ENCODE measurements around the gene GCGR.

DNA sequence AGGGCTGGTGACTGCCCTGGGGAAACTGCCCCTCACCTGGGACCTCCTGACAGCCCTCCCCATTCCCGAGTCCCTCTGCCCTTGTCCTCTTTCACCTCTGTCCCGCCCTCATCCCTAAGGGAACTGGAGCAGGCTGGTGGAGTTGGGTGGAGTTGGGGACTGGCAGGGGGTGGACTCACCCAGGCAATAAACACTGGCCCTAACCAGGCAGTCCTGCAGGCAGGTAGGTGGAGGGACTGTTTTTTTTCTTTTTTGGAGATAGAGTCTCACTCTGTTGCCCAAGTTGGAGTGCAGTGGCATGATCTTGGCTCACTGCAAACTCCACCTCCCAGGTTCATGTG, 11.7 kb downstream of the GCGR start:
- TF ChIP-seq, protein P1, sequence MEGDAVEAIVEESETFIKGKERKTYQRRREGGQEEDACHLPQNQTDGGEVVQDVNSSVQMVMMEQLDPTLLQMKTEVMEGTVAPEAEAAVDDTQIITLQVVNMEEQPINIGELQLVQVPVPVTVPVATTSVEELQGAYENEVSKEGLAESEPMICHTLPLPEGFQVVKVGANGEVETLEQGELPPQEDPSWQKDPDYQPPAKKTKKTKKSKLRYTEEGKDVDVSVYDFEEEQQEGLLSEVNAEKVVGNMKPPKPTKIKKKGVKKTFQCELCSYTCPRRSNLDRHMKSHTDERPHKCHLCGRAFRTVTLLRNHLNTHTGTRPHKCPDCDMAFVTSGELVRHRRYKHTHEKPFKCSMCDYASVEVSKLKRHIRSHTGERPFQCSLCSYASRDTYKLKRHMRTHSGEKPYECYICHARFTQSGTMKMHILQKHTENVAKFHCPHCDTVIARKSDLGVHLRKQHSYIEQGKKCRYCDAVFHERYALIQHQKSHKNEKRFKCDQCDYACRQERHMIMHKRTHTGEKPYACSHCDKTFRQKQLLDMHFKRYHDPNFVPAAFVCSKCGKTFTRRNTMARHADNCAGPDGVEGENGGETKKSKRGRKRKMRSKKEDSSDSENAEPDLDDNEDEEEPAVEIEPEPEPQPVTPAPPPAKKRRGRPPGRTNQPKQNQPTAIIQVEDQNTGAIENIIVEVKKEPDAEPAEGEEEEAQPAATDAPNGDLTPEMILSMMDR (tag by site-specific recombination; IDR thresholded peaks at IDR 0.05) = no peak
- TF ChIP-seq TCF7L2 (IDR thresholded peaks at IDR 0.05; ENCODE audit: borderline replicate concordance, low read depth, low read length) (no peak), ZNF596 (tag by site-specific recombination; IDR thresholded peaks at IDR 0.05) (no peak), KLF1 (tag by site-specific recombination; IDR thresholded peaks at IDR 0.05) (peak; percentile 75), ZNF768 (tag by site-specific recombination; IDR thresholded peaks at IDR 0.05) (no peak), TRIM28 (IDR thresholded peaks at IDR 0.05; ENCODE audit: borderline replicate concordance, low read length) (no peak), ZNF302 (tag by site-specific recombination; IDR thresholded peaks at IDR 0.05; ENCODE audit: low read depth) (no peak), ZNF274 (IDR thresholded peaks at IDR 0.05; ENCODE audit: low read length) (no peak), ZNF274 (tag by site-specific recombination; IDR thresholded peaks at IDR 0.05; ENCODE audit: borderline replicate concordance) (no peak), REPIN1 (tag by site-specific recombination; IDR thresholded peaks at IDR 0.05; ENCODE audit: low read depth) (no peak)
- TF ChIP-seq, protein P2, sequence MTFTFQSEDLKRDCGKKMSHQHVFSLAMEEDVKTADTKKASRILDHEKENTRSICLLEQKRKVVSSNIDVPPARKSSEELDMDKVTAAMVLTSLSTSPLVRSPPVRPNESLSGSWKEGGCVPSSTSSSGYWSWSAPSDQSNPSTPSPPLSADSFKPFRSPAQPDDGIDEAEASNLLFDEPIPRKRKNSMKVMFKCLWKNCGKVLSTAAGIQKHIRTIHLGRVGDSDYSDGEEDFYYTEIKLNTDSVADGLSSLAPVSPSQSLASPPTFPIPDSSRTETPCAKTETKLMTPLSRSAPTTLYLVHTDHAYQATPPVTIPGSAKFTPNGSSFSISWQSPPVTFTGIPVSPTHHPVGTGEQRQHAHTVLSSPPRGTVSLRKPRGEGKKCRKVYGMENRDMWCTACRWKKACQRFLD (tag by site-specific recombination; IDR thresholded peaks at IDR 0.05) = no peak
- TF ChIP-seq, protein P3, sequence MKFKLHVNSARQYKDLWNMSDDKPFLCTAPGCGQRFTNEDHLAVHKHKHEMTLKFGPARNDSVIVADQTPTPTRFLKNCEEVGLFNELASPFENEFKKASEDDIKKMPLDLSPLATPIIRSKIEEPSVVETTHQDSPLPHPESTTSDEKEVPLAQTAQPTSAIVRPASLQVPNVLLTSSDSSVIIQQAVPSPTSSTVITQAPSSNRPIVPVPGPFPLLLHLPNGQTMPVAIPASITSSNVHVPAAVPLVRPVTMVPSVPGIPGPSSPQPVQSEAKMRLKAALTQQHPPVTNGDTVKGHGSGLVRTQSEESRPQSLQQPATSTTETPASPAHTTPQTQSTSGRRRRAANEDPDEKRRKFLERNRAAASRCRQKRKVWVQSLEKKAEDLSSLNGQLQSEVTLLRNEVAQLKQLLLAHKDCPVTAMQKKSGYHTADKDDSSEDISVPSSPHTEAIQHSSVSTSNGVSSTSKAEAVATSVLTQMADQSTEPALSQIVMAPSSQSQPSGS (tag by site-specific recombination; IDR thresholded peaks at IDR 0.05; ENCODE audit: low read depth) = no peak
- TF ChIP-seq, protein P4, sequence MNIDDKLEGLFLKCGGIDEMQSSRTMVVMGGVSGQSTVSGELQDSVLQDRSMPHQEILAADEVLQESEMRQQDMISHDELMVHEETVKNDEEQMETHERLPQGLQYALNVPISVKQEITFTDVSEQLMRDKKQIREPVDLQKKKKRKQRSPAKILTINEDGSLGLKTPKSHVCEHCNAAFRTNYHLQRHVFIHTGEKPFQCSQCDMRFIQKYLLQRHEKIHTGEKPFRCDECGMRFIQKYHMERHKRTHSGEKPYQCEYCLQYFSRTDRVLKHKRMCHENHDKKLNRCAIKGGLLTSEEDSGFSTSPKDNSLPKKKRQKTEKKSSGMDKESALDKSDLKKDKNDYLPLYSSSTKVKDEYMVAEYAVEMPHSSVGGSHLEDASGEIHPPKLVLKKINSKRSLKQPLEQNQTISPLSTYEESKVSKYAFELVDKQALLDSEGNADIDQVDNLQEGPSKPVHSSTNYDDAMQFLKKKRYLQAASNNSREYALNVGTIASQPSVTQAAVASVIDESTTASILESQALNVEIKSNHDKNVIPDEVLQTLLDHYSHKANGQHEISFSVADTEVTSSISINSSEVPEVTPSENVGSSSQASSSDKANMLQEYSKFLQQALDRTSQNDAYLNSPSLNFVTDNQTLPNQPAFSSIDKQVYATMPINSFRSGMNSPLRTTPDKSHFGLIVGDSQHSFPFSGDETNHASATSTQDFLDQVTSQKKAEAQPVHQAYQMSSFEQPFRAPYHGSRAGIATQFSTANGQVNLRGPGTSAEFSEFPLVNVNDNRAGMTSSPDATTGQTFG (tag by site-specific recombination; IDR thresholded peaks at IDR 0.05; ENCODE audit: borderline replicate concordance) = no peak
